ENCODE measurements around the gene TDRD3. TPM values are rescaled to one million over a fixed set of nuclear protein-coding genes. Genes with fewer than 3 reads are reported as not detected.

Gene TDRD3
- total RNA-seq, 1 experiment from 2014 or later, result 17.2 TPM

DNA sequence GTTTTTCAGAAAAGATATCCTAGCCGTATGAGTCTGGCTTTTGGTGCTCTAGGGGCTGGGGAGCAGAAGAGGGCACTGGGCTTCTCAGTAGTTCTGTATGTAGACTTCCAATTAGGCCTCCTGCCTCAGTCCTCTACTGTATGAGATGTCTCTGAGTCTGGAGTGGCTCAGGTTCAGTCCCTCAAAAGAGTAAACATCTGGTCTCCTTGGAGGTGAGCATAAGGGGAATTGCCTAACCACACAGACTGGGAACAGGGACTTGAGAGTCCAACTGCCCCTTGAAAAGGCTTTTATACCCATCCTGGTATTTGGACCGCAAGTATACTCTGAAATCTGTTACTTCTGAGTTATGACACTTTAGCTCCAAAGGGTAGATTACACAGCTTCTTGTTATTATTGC is 214.5 kb downstream of the TDRD3 start:
- no peak for DNase-seq
- ChIA-PET CTCF (no interaction called here), POLR2A (no interaction called here)
- TF ChIP-seq, protein P1, sequence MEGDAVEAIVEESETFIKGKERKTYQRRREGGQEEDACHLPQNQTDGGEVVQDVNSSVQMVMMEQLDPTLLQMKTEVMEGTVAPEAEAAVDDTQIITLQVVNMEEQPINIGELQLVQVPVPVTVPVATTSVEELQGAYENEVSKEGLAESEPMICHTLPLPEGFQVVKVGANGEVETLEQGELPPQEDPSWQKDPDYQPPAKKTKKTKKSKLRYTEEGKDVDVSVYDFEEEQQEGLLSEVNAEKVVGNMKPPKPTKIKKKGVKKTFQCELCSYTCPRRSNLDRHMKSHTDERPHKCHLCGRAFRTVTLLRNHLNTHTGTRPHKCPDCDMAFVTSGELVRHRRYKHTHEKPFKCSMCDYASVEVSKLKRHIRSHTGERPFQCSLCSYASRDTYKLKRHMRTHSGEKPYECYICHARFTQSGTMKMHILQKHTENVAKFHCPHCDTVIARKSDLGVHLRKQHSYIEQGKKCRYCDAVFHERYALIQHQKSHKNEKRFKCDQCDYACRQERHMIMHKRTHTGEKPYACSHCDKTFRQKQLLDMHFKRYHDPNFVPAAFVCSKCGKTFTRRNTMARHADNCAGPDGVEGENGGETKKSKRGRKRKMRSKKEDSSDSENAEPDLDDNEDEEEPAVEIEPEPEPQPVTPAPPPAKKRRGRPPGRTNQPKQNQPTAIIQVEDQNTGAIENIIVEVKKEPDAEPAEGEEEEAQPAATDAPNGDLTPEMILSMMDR (IDR thresholded peaks at IDR 0.05; ENCODE audit: insufficient read depth in 1 of 2, low read depth in 1 of 2, low read length in 1 of 2, severe bottlenecking in 1 of 2, unreplicated experiment in 1 of 2), result no peak
- no peaks in the 10 kb centered on the region for H3K4me1 Mint-ChIP-seq (ENCODE audit: low read depth, unreplicated experiment)
- no peaks in the 10 kb centered on the region for H3K4me1 ChIP-seq
- no peak overlapping the region for H3K4me3 ChIP-seq (ENCODE audit: low read depth, low read length)
- intact Hi-C loops (cut with micrococcal nuclease; ENCODE audit: unreplicated experiment), result no loop called here
- H3K36me3 ChIP-seq (ENCODE audit: control insufficient read depth, insufficient read depth, low read length), result no peaks in the 10 kb centered on the region
- H3K9me3 Mint-ChIP-seq (ENCODE audit: unreplicated experiment), result no peaks in the 10 kb centered on the region
- H3K36me3 Mint-ChIP-seq (ENCODE audit: insufficient read depth, unreplicated experiment), result no peaks in the 10 kb centered on the region
- peaks cover 41% of the 10 kb centered on the region for H3K27me3 Mint-ChIP-seq (ENCODE audit: insufficient read depth, unreplicated experiment)
- H3K9me3 ChIP-seq, result no peaks in the 10 kb centered on the region
- H3K4me3 Mint-ChIP-seq (ENCODE audit: unreplicated experiment), result no peak overlapping the region
- H3K27ac Mint-ChIP-seq (ENCODE audit: unreplicated experiment), result no peak overlapping the region
- H3K27me3 ChIP-seq (replicated peaks; ENCODE audit: control insufficient read depth, insufficient read depth, low read length), result peaks cover 2% of the 10 kb centered on the region
- BruUV-seq (replicated peaks), result no TSS peak

DNA sequence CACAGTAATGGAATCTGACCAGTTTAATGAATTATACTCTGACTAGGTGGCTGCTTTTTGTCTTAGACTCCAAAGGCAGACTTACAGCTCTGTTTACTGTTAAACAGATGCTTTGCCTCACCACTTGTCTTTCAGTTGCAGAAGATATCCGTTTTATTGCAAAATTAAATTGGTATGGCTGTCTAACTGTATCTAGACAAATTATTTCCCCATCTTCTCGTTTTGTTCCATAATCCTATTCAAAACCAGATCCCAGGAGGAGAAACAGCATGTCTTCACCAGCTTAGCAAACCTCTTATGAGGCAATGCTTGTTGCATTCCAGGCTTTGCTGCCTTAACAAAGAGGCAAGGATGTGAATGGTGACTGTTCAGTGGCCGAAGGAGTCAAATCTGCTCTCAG is 215.6 kb downstream of the TDRD3 start:
- Mint-ChIP-seq H3K9me3 (ENCODE audit: unreplicated experiment) (no peaks in the 10 kb centered on the region), H3K4me3 (ENCODE audit: unreplicated experiment) (no peak overlapping the region), H3K27ac (ENCODE audit: unreplicated experiment) (no peak overlapping the region), H3K4me1 (ENCODE audit: low read depth, unreplicated experiment) (no peaks in the 10 kb centered on the region), H3K27me3 (ENCODE audit: insufficient read depth, unreplicated experiment) (peaks cover 37% of the 10 kb centered on the region), H3K36me3 (ENCODE audit: insufficient read depth, unreplicated experiment) (no peaks in the 10 kb centered on the region)
- DNase-seq, result no peak
- H3K9me3 ChIP-seq, result no peaks in the 10 kb centered on the region
- H3K27me3 ChIP-seq (replicated peaks; ENCODE audit: control insufficient read depth, insufficient read depth, low read length), result peaks cover 2% of the 10 kb centered on the region
- CTCF ChIA-PET, result no interaction called here
- no TSS peak for BruUV-seq (replicated peaks)
- H3K4me1 ChIP-seq, result no peaks in the 10 kb centered on the region
- intact Hi-C loops (cut with micrococcal nuclease; ENCODE audit: unreplicated experiment), result no loop called here
- TF ChIP-seq, protein P1 (IDR thresholded peaks at IDR 0.05; ENCODE audit: insufficient read depth in 1 of 2, low read depth in 1 of 2, low read length in 1 of 2, severe bottlenecking in 1 of 2, unreplicated experiment in 1 of 2), result no peak
- H3K4me3 ChIP-seq (ENCODE audit: low read depth, low read length), result no peak overlapping the region
- POLR2A ChIA-PET, result no interaction called here
- H3K36me3 ChIP-seq (ENCODE audit: control insufficient read depth, insufficient read depth, low read length), result no peaks in the 10 kb centered on the region

DNA sequence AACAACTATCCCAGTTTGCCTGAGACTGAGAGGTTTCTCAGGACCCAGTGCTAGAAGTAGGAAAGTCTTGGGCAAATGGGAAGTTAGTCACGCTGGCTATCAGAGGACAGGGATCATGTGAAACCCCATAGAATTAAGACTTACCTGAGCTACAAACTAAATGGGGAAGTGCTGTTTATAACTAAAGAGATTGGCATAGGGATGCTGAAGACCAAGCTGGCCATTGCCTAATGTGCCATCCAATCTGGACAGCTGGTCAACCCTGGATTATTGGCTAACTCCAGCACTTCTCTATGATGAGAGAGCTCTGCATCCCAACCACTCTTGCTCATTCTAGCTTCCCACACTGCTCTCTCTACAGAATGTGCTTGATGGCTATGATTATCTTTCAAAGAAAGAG is 216.1 kb downstream of the TDRD3 start:
- peaks cover 37% of the 10 kb centered on the region for H3K27me3 Mint-ChIP-seq (ENCODE audit: insufficient read depth, unreplicated experiment)
- intact Hi-C loops (cut with micrococcal nuclease; ENCODE audit: unreplicated experiment), result no loop called here
- H3K9me3 Mint-ChIP-seq (ENCODE audit: unreplicated experiment), result no peaks in the 10 kb centered on the region
- ChIA-PET POLR2A (no interaction called here), CTCF (interaction anchor here (0.6 kb wide), 1 partner anchor 685 kb away, joined by 3 read pairs; no protein-coding TSS in a partner anchor)
- no peaks in the 10 kb centered on the region for H3K36me3 Mint-ChIP-seq (ENCODE audit: insufficient read depth, unreplicated experiment)
- no peak for DNase-seq
- Histone ChIP-seq H3K36me3 (ENCODE audit: control insufficient read depth, insufficient read depth, low read length) (no peaks in the 10 kb centered on the region), H3K4me3 (ENCODE audit: low read depth, low read length) (no peak overlapping the region), H3K4me1 (no peaks in the 10 kb centered on the region), H3K27me3 (replicated peaks; ENCODE audit: control insufficient read depth, insufficient read depth, low read length) (peaks cover 2% of the 10 kb centered on the region), H3K9me3 (no peaks in the 10 kb centered on the region)
- BruUV-seq (replicated peaks), result no TSS peak
- TF ChIP-seq, protein P1 (IDR thresholded peaks at IDR 0.05; ENCODE audit: insufficient read depth in 1 of 2, low read depth in 1 of 2, low read length in 1 of 2, severe bottlenecking in 1 of 2, unreplicated experiment in 1 of 2), result no peak
- no peaks in the 10 kb centered on the region for H3K4me1 Mint-ChIP-seq (ENCODE audit: low read depth, unreplicated experiment)
- H3K27ac Mint-ChIP-seq (ENCODE audit: unreplicated experiment), result no peak overlapping the region
- no peak overlapping the region for H3K4me3 Mint-ChIP-seq (ENCODE audit: unreplicated experiment)

Data from Caco-2 (cell line).